Measurements from ENCODE around the gene ABHD1. TPM values are rescaled to one million over a fixed set of nuclear protein-coding genes. Genes with fewer than 3 reads are reported as not detected.
A peak's percentile ranks its signal among the peaks of the same experiment; 100 is the strongest.
"Not testable (repeated sequence)": the region's sequence is repeated elsewhere in the genome, so short reads cannot be mapped to it uniquely, and the experiment has no call there.

Gene ABHD1
- 1 to 10 TPM; 4.1 to 7.0 TPM for total RNA-seq

GRCh38 chr2:27123302-27124150, at the start of gene ABHD1:
ABHD1 (plus strand) TSS chr2:27123815; CDS start chr2:27123949, 134 bp downstream.
- peak; percentile 61 for DNase-seq (ENCODE audit: low spot score)
- H3K36me3 ChIP-seq = no peaks in the 10 kb centered on the region
- H3K4me3 ChIP-seq = peak within 1 kb of the TSS; percentile 45 to 54
- no peaks in the 10 kb centered on the region for H3K27me3 ChIP-seq (replicated peaks; ENCODE audit: insufficient read depth)
- H3K9me3 ChIP-seq = no peaks in the 10 kb centered on the region
- intact Hi-C loops (cut with DNase I) = loop anchor here (5.0 kb wide), 1 partner anchor 84 kb away; no protein-coding TSS in a partner anchor
- 6% methylated on average over 46 of the region's 47 CpGs for WGBS
- TF ChIP-seq POLR2AphosphoS5 (IDR thresholded peaks at IDR 0.05) (peak; percentile 6), POLR2A (IDR thresholded peaks at IDR 0.05) (no peak)
- no peaks in the 10 kb centered on the region for H3K4me1 ChIP-seq (replicated peaks)
- H3K27ac ChIP-seq = no peak within 1 kb of the TSS

DNA sequence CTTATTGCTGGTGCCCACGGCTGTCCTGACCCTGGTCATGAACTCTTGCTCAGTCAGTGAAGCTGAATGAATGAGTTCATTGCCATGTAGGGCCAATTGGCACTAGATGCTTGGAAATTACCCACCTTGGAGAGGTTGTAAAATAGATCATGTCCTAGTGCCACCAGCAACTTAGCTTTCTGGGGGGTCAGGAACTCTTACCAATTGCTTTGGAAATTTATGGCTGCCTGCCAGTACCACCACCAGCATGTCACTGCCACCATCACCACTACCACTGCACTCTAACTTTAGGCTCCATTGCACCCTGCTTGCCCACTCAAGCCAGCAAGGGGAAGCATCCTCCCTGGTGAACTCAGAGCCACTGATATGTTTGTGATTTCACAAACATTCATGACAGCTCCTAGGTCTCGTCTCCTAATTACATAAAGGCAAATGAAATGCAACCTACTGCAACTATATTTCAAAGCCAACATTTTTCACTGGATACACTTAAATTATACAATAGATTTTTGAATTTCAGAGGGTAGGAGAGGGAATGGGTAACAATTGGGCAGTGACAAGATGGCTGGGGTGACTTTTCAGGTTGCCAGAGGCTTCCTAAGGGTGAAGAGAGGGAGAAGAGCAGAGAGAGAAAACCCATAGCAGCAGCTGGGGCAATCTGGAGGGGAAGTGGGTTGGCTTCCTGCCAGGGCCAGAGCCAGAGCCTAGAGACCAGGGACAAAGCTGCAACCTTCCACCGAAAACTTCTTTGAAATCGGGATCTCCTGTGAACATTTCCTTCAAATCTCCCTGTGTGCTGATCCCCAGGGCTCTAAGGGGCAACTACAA, 48.7 kb upstream of the ABHD1 start:
- Histone ChIP-seq H3K36me3 (no peaks in the 10 kb centered on the region), H3K27ac (peak overlapping the region in 1 of 2 donors; percentile 8), H3K27me3 (replicated peaks; ENCODE audit: insufficient read depth) (no peaks in the 10 kb centered on the region), H3K9me3 (no peaks in the 10 kb centered on the region), H3K4me3 (no peak overlapping the region), H3K4me1 (replicated peaks) (no peaks in the 10 kb centered on the region)
- 39% methylated on average over 4 of the region's 4 CpGs for WGBS
- intact Hi-C loops (cut with DNase I) = loop anchor here (10.0 kb wide), 1 partner anchor 730 kb away; the partner anchor contains the start of genes ADGRF3 and SELENOI
- no peak for DNase-seq (ENCODE audit: low spot score)
- no peak for TF ChIP-seq POLR2AphosphoS5 (IDR thresholded peaks at IDR 0.05)
- no peak for TF ChIP-seq POLR2A (IDR thresholded peaks at IDR 0.05)
- no peak for TF ChIP-seq CTCF (IDR thresholded peaks at IDR 0.05)

DNA sequence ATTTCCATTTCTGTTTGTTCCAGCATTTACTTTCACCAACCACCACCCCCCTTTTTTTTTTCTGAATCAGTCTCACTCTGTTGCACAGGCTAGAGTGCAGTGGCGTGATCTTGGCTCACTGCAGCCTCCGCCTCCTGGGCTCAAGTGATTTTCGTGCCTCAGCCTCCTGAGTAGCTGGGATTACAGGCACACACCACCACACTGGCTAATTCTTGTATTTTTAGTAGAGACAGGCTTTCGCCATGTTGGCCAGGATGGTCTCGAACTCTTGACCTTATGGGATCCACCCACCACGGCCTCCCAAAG, 48.1 kb upstream of the ABHD1 start:
- not testable (repeated sequence) for H3K36me3 ChIP-seq; DNase-seq (ENCODE audit: low spot score); H3K27me3 ChIP-seq (replicated peaks; ENCODE audit: insufficient read depth); H3K4me1 ChIP-seq (replicated peaks); H3K9me3 ChIP-seq; H3K4me3 ChIP-seq
- 85% methylated on average over 6 of the region's 6 CpGs for WGBS
- peak overlapping the region in 1 of 2 donors; percentile 8 for H3K27ac ChIP-seq
- intact Hi-C loops (cut with DNase I) = loop anchor here (10.0 kb wide), 1 partner anchor 731 kb away; the partner anchor contains the start of genes ADGRF3 and SELENOI

GRCh38 chr2:27076323-27076722, 47.3 kb upstream of the ABHD1 start:
- Histone ChIP-seq H3K27me3 (replicated peaks; ENCODE audit: insufficient read depth) (no peaks in the 10 kb centered on the region), H3K4me3 (no peak overlapping the region), H3K4me1 (replicated peaks) (peaks cover 2% of the 10 kb centered on the region), H3K9me3 (no peaks in the 10 kb centered on the region), H3K27ac (peak overlapping the region in 1 of 2 donors; percentile 8), H3K36me3 (no peaks in the 10 kb centered on the region)
- WGBS = 64% methylated on average over 4 of the region's 4 CpGs
- intact Hi-C loops (cut with DNase I) = loop anchor here (10.0 kb wide), 1 partner anchor 732 kb away; the partner anchor contains the start of genes ADGRF3 and SELENOI
- DNase-seq (ENCODE audit: low spot score) = no peak
- TF ChIP-seq POLR2AphosphoS5 (IDR thresholded peaks at IDR 0.05) (no peak), POLR2A (IDR thresholded peaks at IDR 0.05) (no peak), CTCF (IDR thresholded peaks at IDR 0.05) (no peak)

GRCh38 chr2:27077231-27077630, 46.4 kb upstream of the ABHD1 start:
- no peaks in the 10 kb centered on the region for H3K27me3 ChIP-seq (replicated peaks; ENCODE audit: insufficient read depth)
- H3K36me3 ChIP-seq = no peaks in the 10 kb centered on the region
- intact Hi-C loops (cut with DNase I) = loop anchor here (10.0 kb wide), 1 partner anchor 732 kb away; the partner anchor contains the start of genes ADGRF3 and SELENOI
- no peak for TF ChIP-seq CTCF (IDR thresholded peaks at IDR 0.05)
- no peak for DNase-seq (ENCODE audit: low spot score)
- H3K4me3 ChIP-seq = no peak overlapping the region
- peak overlapping the region in 1 of 2 donors; percentile 62 for H3K27ac ChIP-seq
- peaks cover 7% of the 10 kb centered on the region for H3K4me1 ChIP-seq (replicated peaks)
- no peaks in the 10 kb centered on the region for H3K9me3 ChIP-seq
- WGBS = 68% methylated on average over 7 of the region's 7 CpGs

Data from prostate gland (tissue), 2 donors.